Testis (tissue), 2 donors: ENCODE data around the gene LFNG.

Experiments
- POLR2A ChIP-seq: fragments of 450-650 bp; IDR thresholded peaks from one replicate; pipeline ENCODE4 v1.6.1; 2017; ENCODE audit warnings: antibody characterized with exemption, mild to moderate bottlenecking, moderate library complexity
- TF ChIP-seq, protein P1 (sequence below), 3 experiments: fragments of 450-650 bp in 2 of 3; fragments of 200-600 bp in 1 of 3; sonication (generic) in 1 of 3; IDR thresholded peaks; one replicate each; pipeline ENCODE4 v1.5.1; 2016 to 2019; ENCODE audit warnings: antibody characterized with exemption in 3 of 3, mild to moderate bottlenecking in 2 of 3, moderate library complexity in 1 of 3

DNA sequence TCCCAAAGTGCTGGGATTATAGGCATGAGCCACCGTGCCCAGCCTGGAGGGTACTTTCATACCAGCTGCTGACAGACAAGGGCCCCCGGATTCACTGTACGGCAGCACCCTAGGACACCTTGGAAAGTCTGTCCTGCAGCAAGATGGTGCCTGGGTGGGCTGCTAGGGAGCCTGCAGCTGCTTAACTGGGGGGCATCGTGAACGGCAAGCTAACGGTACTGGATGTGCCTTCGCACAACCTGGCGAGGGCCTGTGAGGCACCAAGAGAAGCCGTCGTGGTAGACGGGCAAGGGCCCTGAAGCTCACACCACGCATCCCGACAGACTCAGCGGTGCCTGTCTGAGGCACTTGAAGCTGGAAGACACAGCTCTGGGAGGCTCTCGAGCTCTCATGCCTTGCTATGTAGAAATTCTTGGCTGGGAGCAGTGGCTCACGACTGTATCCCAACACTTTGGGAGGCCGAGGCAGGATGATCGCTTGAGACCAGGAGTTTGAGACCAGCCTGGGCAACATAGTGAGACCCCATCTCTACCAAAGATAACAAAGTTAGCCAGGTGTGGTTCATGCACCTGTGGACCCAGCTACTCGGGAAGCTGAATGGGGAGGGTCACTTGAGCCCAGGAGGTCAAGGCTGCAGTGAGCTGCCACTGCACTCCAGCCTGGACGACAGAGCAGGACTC is 26.3 kb downstream of the LFNG start:
- TF ChIP-seq, protein P1, sequence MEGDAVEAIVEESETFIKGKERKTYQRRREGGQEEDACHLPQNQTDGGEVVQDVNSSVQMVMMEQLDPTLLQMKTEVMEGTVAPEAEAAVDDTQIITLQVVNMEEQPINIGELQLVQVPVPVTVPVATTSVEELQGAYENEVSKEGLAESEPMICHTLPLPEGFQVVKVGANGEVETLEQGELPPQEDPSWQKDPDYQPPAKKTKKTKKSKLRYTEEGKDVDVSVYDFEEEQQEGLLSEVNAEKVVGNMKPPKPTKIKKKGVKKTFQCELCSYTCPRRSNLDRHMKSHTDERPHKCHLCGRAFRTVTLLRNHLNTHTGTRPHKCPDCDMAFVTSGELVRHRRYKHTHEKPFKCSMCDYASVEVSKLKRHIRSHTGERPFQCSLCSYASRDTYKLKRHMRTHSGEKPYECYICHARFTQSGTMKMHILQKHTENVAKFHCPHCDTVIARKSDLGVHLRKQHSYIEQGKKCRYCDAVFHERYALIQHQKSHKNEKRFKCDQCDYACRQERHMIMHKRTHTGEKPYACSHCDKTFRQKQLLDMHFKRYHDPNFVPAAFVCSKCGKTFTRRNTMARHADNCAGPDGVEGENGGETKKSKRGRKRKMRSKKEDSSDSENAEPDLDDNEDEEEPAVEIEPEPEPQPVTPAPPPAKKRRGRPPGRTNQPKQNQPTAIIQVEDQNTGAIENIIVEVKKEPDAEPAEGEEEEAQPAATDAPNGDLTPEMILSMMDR (IDR thresholded peaks at IDR 0.05) = no peak
- TF ChIP-seq POLR2A = no peak
